ENCODE data around the gene RNF217. TPM values are rescaled to one million over a fixed set of nuclear protein-coding genes. Genes with fewer than 3 reads are reported as not detected.
"Not testable (repeated sequence)": the region's sequence is repeated elsewhere in the genome, so short reads cannot be mapped to it uniquely, and the experiment has no call there.

RNF217 gene, protein sequence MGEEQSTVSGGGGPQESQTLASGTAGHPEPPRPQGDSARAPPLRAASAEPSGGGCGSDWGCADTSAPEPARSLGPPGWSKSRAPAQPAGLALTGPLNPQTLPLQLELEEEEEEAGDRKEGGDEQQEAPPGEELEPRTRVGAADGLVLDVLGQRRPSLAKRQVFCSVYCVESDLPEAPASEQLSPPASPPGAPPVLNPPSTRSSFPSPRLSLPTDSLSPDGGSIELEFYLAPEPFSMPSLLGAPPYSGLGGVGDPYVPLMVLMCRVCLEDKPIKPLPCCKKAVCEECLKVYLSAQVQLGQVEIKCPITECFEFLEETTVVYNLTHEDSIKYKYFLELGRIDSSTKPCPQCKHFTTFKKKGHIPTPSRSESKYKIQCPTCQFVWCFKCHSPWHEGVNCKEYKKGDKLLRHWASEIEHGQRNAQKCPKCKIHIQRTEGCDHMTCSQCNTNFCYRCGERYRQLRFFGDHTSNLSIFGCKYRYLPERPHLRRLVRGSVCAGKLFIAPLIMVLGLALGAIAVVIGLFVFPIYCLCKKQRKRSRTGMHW
- 13.3 TPM for polyA plus RNA-seq (2013, experiment 1 of 4)
- 12.0 TPM for polyA plus RNA-seq (2013, experiment 2 of 4)
- 10.8 TPM for polyA plus RNA-seq (2013, experiment 3 of 4)
- polyA plus RNA-seq (2013, experiment 4 of 4) = 10.6 TPM

DNA sequence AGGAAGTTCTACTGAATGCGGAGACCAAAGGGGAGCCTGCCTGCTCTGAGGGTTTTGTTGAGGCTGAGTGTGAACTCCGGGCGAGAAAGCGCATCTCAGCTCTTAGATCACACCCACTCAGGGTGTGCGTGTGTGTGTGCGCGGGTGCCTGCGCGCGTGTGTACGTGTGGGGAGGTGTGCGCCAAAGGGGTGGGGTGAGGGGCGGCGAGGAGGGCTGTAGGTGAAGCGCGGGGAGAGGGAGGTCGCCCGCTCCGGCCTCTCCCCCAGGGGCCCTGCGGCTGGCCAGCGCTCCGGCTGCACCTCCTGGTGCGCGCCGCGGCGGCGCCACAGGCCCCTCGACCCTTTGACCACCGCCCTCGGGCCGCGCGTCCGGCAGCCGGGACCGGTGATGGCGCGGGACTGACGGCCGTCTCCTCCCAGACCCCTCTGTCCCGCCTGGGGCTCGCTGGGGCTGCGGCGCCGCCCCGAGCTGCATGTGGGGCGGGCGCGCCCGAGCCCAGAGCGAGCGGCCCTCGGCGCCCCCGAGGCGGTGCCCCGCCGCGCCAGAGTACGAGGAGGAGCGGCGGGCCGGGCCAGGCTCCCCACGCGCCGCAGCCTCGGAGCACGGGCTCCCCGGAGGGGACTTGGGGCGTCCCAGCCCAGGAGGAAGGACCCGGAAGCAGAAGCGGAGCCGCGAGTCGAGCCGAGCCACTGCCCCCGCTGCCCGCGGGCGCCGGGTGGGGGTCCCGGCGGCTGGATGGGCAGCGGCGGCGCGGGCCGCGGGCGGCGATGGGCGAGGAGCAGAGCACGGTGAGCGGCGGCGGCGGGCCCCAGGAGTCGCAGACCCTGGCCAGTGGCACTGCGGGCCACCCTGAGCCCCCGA, at the start of gene RNF217:
Gene RNF217, plus strand, starts transcription at position 661 of the 862 bp plus-strand sequence. Its CDS starts 108 bp downstream, at position 769.
- H3K36me3 ChIP-seq (ENCODE audit: control insufficient read depth, insufficient read depth, low read length) = no peaks in the 10 kb centered on the region
- no peak within 1 kb of the TSS for H3K27ac ChIP-seq (ENCODE audit: insufficient read depth, low read depth, low read length, poor library complexity, severe bottlenecking)
- 0% methylated on average over 101 of the region's 101 CpGs for WGBS, 2 experiments
- H3K4me3 ChIP-seq (ENCODE audit: insufficient read depth, low read depth, low read length) = peak within 1 kb of the TSS; percentile 85
- H3K9me3 ChIP-seq (ENCODE audit: control insufficient read depth, low read length) = no peaks in the 10 kb centered on the region
- peaks cover 15% of the 10 kb centered on the region for H3K27me3 ChIP-seq (ENCODE audit: control insufficient read depth, insufficient read depth, low read length, poor library complexity, severe bottlenecking)
- peaks cover 22% of the 10 kb centered on the region for H3K4me1 ChIP-seq (ENCODE audit: control insufficient read depth, insufficient read depth, low read length)

DNA sequence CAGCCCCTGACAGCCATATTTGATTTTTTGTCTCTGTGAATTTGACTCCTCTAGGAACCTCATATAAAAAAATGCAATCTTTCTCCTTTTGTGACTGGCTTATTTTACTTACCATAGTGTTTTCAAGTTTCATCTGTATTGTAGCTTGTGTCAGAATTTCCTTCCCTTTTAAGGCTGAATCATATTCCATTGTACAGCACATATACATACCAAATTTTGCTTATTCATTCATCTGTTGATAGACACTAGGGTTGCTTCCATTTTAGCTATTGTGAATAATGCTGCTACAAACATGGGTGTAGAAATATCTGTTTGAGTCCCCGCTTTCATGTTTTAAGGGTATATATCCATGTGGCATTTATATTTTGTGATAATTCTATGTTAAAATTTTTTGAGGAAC, 49.2 kb upstream of the RNF217 start:
- Histone ChIP-seq H3K4me1 (ENCODE audit: control insufficient read depth, insufficient read depth, low read length) (no peaks in the 10 kb centered on the region), H3K4me3 (ENCODE audit: insufficient read depth, low read depth, low read length) (no peak overlapping the region), H3K9me3 (ENCODE audit: control insufficient read depth, low read length) (no peaks in the 10 kb centered on the region), H3K27ac (ENCODE audit: insufficient read depth, low read depth, low read length, poor library complexity, severe bottlenecking) (no peak overlapping the region), H3K27me3 (ENCODE audit: control insufficient read depth, insufficient read depth, low read length, poor library complexity, severe bottlenecking) (no peaks in the 10 kb centered on the region), H3K36me3 (ENCODE audit: control insufficient read depth, insufficient read depth, low read length) (no peaks in the 10 kb centered on the region)
- WGBS, 2 experiments = 100% methylated on average over 1 of the region's 1 CpG

DNA sequence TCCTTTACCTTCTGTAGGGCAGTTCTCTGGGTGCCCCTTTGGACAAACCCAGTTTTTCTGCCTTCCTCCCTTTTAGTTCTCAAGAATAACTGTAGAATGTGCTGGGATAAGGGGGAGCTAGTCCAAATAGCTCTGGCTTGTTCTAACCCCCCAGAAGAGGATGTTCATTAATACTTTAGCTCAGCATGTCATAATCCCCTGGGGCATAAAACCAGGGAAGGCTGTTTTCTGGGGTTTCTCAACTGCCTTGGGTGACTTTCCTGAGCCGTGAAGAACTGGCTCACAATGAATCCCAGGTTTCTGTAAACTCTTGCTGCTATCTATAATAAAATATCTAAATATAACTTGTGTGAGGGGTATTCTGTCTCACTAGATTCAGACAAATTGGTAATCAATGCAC, 44.5 kb upstream of the RNF217 start:
- Histone ChIP-seq H3K27me3 (ENCODE audit: control insufficient read depth, insufficient read depth, low read length, poor library complexity, severe bottlenecking) (no peaks in the 10 kb centered on the region), H3K36me3 (ENCODE audit: control insufficient read depth, insufficient read depth, low read length) (no peaks in the 10 kb centered on the region), H3K4me3 (ENCODE audit: insufficient read depth, low read depth, low read length) (no peak overlapping the region), H3K4me1 (ENCODE audit: control insufficient read depth, insufficient read depth, low read length) (no peaks in the 10 kb centered on the region), H3K9me3 (ENCODE audit: control insufficient read depth, low read length) (no peaks in the 10 kb centered on the region), H3K27ac (ENCODE audit: insufficient read depth, low read depth, low read length, poor library complexity, severe bottlenecking) (no peak overlapping the region)
- WGBS, 2 experiments = 86 to 100% methylated on average over 1 of the region's 1 CpG

DNA sequence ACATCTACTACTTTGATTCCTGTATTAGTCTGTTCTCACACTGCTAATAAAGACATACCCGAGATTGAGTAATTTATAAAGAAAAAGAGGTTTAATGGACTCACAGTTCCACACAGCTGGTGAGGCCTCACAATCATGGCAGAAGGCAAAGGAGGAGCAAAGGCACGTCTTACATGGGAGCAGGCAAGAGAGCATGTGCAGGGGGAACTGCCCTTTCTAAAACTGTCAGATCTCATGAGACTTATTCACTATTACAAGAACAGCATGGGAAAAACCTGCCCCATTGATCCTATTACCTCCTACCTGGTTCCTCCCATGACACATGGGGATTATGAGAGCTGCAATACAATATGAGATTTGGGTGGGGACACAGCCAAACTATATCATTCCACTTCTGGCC, 42.5 kb upstream of the RNF217 start:
- WGBS, 2 experiments = 91 to 95% methylated on average over 2 of the region's 2 CpGs

DNA sequence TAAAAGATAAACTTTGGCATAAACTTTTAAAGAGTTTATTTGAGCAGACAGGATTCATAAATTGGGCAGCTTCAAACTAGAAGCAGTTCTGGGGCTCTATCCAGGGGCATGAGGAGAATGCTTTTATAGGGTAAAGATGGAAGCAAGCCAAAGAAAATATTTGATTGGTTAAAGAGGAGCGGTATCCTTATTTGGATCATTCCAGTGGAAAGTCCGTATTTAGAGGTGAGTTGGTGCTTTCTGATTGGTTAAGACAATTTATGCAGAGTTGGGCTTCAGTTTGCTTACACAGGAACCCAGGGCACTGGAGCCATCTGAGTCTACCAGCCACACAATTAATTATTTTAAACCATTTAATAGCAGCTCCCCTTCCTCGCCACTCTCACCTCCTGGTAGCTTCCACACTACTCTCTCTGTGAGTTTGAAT, 37.9 kb upstream of the RNF217 start:
- H3K4me1 ChIP-seq (ENCODE audit: control insufficient read depth, insufficient read depth, low read length) = no peaks in the 10 kb centered on the region
- H3K27ac ChIP-seq (ENCODE audit: insufficient read depth, low read depth, low read length, poor library complexity, severe bottlenecking) = no peak overlapping the region
- no peaks in the 10 kb centered on the region for H3K27me3 ChIP-seq (ENCODE audit: control insufficient read depth, insufficient read depth, low read length, poor library complexity, severe bottlenecking)
- H3K4me3 ChIP-seq (ENCODE audit: insufficient read depth, low read depth, low read length) = no peak overlapping the region
- H3K36me3 ChIP-seq (ENCODE audit: control insufficient read depth, insufficient read depth, low read length) = no peaks in the 10 kb centered on the region
- WGBS, 2 experiments = 50 to 56% methylated on average over 2 to 3 of the region's 3 CpGs
- H3K9me3 ChIP-seq (ENCODE audit: control insufficient read depth, low read length) = no peaks in the 10 kb centered on the region

More for the DNA sequence above, 42.5 kb upstream of the RNF217 start:
- not testable (repeated sequence) for H3K9me3 ChIP-seq (ENCODE audit: control insufficient read depth, low read length); H3K4me3 ChIP-seq (ENCODE audit: insufficient read depth, low read depth, low read length); H3K4me1 ChIP-seq (ENCODE audit: control insufficient read depth, insufficient read depth, low read length); H3K36me3 ChIP-seq (ENCODE audit: control insufficient read depth, insufficient read depth, low read length); H3K27ac ChIP-seq (ENCODE audit: insufficient read depth, low read depth, low read length, poor library complexity, severe bottlenecking); H3K27me3 ChIP-seq (ENCODE audit: control insufficient read depth, insufficient read depth, low read length, poor library complexity, severe bottlenecking)

DNA sequence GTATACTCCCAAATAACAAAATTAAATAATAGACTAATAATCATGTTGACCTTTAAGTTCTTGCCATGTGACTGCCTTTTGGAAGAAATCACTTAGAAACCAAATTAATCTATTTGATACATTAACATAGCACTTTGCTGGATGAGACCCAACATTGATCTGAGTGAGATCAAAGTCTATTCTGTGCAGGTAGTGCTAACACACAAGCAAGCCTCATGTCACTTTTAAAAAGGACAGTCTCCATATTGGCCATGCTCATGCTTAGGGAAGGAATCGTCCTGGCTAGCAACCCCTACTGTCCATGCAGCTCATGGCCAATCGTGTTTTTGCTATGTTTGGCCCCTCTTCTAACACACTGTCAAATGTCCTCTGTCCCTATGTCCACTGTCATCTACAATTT, 35.8 kb upstream of the RNF217 start:
- Histone ChIP-seq H3K36me3 (ENCODE audit: control insufficient read depth, insufficient read depth, low read length) (no peaks in the 10 kb centered on the region), H3K4me1 (ENCODE audit: control insufficient read depth, insufficient read depth, low read length) (no peaks in the 10 kb centered on the region), H3K4me3 (ENCODE audit: insufficient read depth, low read depth, low read length) (no peak overlapping the region), H3K27me3 (ENCODE audit: control insufficient read depth, insufficient read depth, low read length, poor library complexity, severe bottlenecking) (no peaks in the 10 kb centered on the region), H3K27ac (ENCODE audit: insufficient read depth, low read depth, low read length, poor library complexity, severe bottlenecking) (no peak overlapping the region), H3K9me3 (ENCODE audit: control insufficient read depth, low read length) (no peaks in the 10 kb centered on the region)
- WGBS, 2 experiments = 88 to 93% methylated on average over 2 of the region's 2 CpGs

DNA sequence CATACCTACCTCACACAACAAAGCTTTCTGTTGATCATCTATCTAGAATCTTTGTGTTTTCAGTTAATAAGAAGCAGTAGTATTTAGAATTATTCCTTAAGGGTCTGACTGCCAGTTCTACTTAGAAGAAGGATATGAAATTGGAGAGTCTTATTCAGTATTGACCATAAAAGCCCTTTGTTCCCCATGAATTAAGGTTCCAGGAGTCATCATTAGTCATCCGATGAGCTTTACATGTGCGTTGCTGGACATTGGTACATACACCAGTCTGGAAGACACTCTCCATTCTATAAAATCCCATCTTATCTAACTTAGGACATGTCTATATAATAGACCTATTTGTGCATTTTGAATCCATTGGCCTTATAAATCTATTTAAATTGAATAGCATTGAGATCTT, 34.4 kb upstream of the RNF217 start:
- no peaks in the 10 kb centered on the region for H3K36me3 ChIP-seq (ENCODE audit: control insufficient read depth, insufficient read depth, low read length)
- no peaks in the 10 kb centered on the region for H3K4me1 ChIP-seq (ENCODE audit: control insufficient read depth, insufficient read depth, low read length)
- H3K27ac ChIP-seq (ENCODE audit: insufficient read depth, low read depth, low read length, poor library complexity, severe bottlenecking) = no peak overlapping the region
- 93 to 95% methylated on average over 2 of the region's 2 CpGs for WGBS, 2 experiments
- H3K4me3 ChIP-seq (ENCODE audit: insufficient read depth, low read depth, low read length) = no peak overlapping the region
- H3K27me3 ChIP-seq (ENCODE audit: control insufficient read depth, insufficient read depth, low read length, poor library complexity, severe bottlenecking) = no peaks in the 10 kb centered on the region
- no peaks in the 10 kb centered on the region for H3K9me3 ChIP-seq (ENCODE audit: control insufficient read depth, low read length)

DNA sequence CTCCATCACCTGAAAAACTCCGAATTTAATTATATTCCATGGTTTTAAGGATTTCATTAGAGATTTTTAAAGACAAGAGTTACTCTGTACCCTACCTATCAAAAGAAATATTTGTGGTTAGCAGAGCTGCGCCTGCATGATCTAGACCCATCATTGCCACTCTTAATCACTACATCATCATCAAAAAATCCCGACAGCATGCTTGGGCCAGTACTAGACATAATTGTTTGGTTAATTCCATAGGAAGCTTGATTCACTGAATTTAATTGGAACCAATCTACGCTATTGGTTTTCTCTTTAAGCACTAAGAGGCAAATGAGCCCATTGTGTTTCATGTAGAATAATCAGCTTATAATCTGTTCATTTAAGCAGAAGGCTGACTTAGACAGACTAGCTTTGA, 33.4 kb upstream of the RNF217 start:
- Histone ChIP-seq H3K4me1 (ENCODE audit: control insufficient read depth, insufficient read depth, low read length) (no peaks in the 10 kb centered on the region), H3K4me3 (ENCODE audit: insufficient read depth, low read depth, low read length) (no peak overlapping the region), H3K27ac (ENCODE audit: insufficient read depth, low read depth, low read length, poor library complexity, severe bottlenecking) (no peak overlapping the region), H3K36me3 (ENCODE audit: control insufficient read depth, insufficient read depth, low read length) (no peaks in the 10 kb centered on the region), H3K27me3 (ENCODE audit: control insufficient read depth, insufficient read depth, low read length, poor library complexity, severe bottlenecking) (no peaks in the 10 kb centered on the region), H3K9me3 (ENCODE audit: control insufficient read depth, low read length) (no peaks in the 10 kb centered on the region)
- 92 to 93% methylated on average over 3 to 4 of the region's 4 CpGs for WGBS, 2 experiments

DNA sequence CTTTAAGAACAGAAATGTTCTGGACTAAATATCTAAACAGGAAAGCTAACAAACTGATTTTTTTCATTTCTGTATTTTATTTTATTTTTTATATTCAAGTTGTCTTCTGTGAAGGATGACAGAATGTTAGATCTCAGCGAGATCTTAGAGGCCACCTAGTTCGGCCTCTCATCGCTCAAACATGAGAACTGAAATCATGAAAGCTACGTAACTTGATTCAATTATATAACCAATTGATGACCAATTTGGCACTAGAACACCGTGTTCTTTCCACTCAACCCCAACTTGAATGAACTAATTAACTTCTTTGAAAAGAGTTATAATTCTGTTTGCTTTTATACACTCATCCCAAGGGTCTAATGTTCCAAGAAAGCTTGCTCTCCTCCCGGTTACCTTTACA, 24.6 kb upstream of the RNF217 start:
- Histone ChIP-seq H3K4me3 (ENCODE audit: insufficient read depth, low read depth, low read length) (no peak overlapping the region), H3K9me3 (ENCODE audit: control insufficient read depth, low read length) (no peaks in the 10 kb centered on the region), H3K27ac (ENCODE audit: insufficient read depth, low read depth, low read length, poor library complexity, severe bottlenecking) (no peak overlapping the region), H3K36me3 (ENCODE audit: control insufficient read depth, insufficient read depth, low read length) (no peaks in the 10 kb centered on the region), H3K4me1 (ENCODE audit: control insufficient read depth, insufficient read depth, low read length) (no peaks in the 10 kb centered on the region), H3K27me3 (ENCODE audit: control insufficient read depth, insufficient read depth, low read length, poor library complexity, severe bottlenecking) (no peaks in the 10 kb centered on the region)
- 90 to 94% methylated on average over 6 of the region's 6 CpGs for WGBS, 2 experiments

DNA sequence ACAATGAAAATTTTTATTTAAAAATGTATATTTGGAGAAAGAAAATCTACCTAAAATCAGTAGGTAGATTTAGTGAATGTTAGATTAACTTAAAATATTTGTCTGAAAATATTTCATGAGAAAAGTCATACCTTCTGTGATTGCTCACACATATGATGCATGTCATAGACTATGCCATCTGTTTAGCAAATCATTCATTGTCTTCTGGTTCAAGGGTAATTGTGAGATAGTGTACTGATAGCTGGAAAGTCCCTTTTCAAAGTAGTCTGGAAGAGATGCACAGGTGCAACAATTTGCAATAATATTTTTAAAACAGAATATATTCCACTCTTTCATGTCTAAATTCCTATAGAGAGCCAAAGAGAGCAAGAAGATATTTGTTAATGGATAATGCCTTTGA, 21.0 kb upstream of the RNF217 start:
- Histone ChIP-seq H3K9me3 (ENCODE audit: control insufficient read depth, low read length) (no peaks in the 10 kb centered on the region), H3K36me3 (ENCODE audit: control insufficient read depth, insufficient read depth, low read length) (no peaks in the 10 kb centered on the region), H3K27ac (ENCODE audit: insufficient read depth, low read depth, low read length, poor library complexity, severe bottlenecking) (no peak overlapping the region), H3K4me3 (ENCODE audit: insufficient read depth, low read depth, low read length) (no peak overlapping the region), H3K4me1 (ENCODE audit: control insufficient read depth, insufficient read depth, low read length) (no peaks in the 10 kb centered on the region), H3K27me3 (ENCODE audit: control insufficient read depth, insufficient read depth, low read length, poor library complexity, severe bottlenecking) (no peaks in the 10 kb centered on the region)

Measured in ectodermal cell (in vitro differentiated cells).